HepG2 (cell line): ENCODE data around the gene PLSCR3. TPM values are rescaled to one million over a fixed set of nuclear protein-coding genes. Genes with fewer than 3 reads are reported as not detected.

Source experiments
- ATAC-seq: fragments of 200-7000 bp; cut with Tn5 transposase; 3 replicates; pipeline ENCODE4 v1.9.1; 2020; ENCODE audit warnings: mild to moderate bottlenecking, moderate library complexity
- BruUV-seq: library from RNA; stranded (reverse); fragments of 400-500 nt; replicated peaks from 2 replicates; lab custom pipeline; 2021; lab: Mats Ljungman, UMichigan
- CTCF ChIA-PET: fragments of 300-600 bp; formaldehyde crosslinking; extraction: SDS; loops from one replicate; lab custom pipeline; 2021; ENCODE audit warnings: low total read pairs, inconsistent platforms, low intra/inter-chr PET ratio; lab: Yijun Ruan, JAX
- POLR2A ChIA-PET: fragments of 350-600 bp; sonication (Branson Sonifier 250); formaldehyde crosslinking; loops from one replicate; lab custom pipeline; 2020; ENCODE audit warnings: antibody characterized with exemption, inconsistent platforms; lab: Yijun Ruan, JAX
- DNase-seq: peaks from one replicate; pipeline ENCODE4 v3.0.0-alpha.2; 2015; ENCODE audit warnings: low spot score
- FAIRE-seq: peaks from 3 replicates; lab custom pipeline; 2011; peaks lifted over from hg19 to GRCh38; lab: Jason Lieb, UNC
- H2AFZ ChIP-seq: one replicate; pipeline ENCODE4 v1.6.1; 2011; ENCODE audit warnings: low read length, inconsistent platforms
- H3K27ac ChIP-seq: fragments of 300-600 bp; 3 replicates; pipeline ENCODE4 v1.8.0; 2011; ENCODE audit warnings: mixed run types, mild to moderate bottlenecking, mixed read lengths, low read length, inconsistent platforms; ENCODE audit not compliant: insufficient read depth; ENCODE audit errors: extremely low read length
- H3K27me3 ChIP-seq, 2 experiments: fragments of 200-600 bp in 1 of 2; 2 replicates in 1 of 2; 3 replicates in 1 of 2; pipeline versions ENCODE4 v1.6.0 to v1.8.0; 2011; ENCODE audit warnings: low read length in 2 of 2, mild to moderate bottlenecking in 2 of 2, moderate library complexity in 2 of 2, inconsistent platforms in 1 of 2; ENCODE audit not compliant: insufficient read depth in 2 of 2, control insufficient read depth in 1 of 2
- H3K36me3 ChIP-seq, 2 experiments: fragments of 200-600 bp in 1 of 2; replicated peaks in 1 of 2; 2 replicates in 1 of 2; 3 replicates in 1 of 2; pipeline versions ENCODE4 v1.5.1 to v1.8.0; 2011; ENCODE audit warnings: low read length in 2 of 2, inconsistent platforms in 1 of 2; ENCODE audit not compliant: insufficient read depth in 2 of 2, control insufficient read depth in 1 of 2
- H3K4me1 ChIP-seq: 2 replicates; pipeline ENCODE4 v1.5.1; 2012; ENCODE audit warnings: low read length, inconsistent platforms; ENCODE audit not compliant: insufficient read depth
- H3K4me2 ChIP-seq: 2 replicates; pipeline ENCODE4 v1.6.0; 2011; ENCODE audit warnings: low read depth, low read length, inconsistent platforms
- H3K4me3 ChIP-seq, 3 experiments: fragments of 200-600 bp in 1 of 3; sonication (generic), shearing (Covaris generic) in 1 of 3; replicated peaks in 1 of 3; 2 replicates each; pipeline ENCODE4 v1.5.1; 2011 to 2016; ENCODE audit warnings: low read length in 3 of 3, inconsistent platforms in 2 of 3, low read depth in 2 of 3, mild to moderate bottlenecking in 2 of 3, control low read depth in 1 of 3, mixed read lengths in 1 of 3; ENCODE audit not compliant: insufficient read depth in 1 of 3
- H3K79me2 ChIP-seq: one replicate; pipeline ENCODE4 v1.6.1; 2011; ENCODE audit warnings: low read length, inconsistent platforms; ENCODE audit not compliant: insufficient read depth
- H3K9ac ChIP-seq: 2 replicates; pipeline ENCODE4 v1.6.0; 2011; ENCODE audit warnings: mild to moderate bottlenecking, low read depth, low read length, inconsistent platforms; ENCODE audit not compliant: insufficient read depth
- H3K9me3 ChIP-seq: 2 replicates; pipeline ENCODE4 v1.5.1; 2012; ENCODE audit warnings: mild to moderate bottlenecking, low read length
- H4K20me1 ChIP-seq: 2 replicates; pipeline ENCODE4 v1.6.0; 2011; ENCODE audit warnings: inconsistent platforms, mild to moderate bottlenecking, low read length, moderate library complexity; ENCODE audit not compliant: insufficient read depth
- HNRNPL ChIP-seq: fragments of 200-400 bp; formaldehyde crosslinking; IDR thresholded peaks from 2 replicates; pipeline ENCODE4 v1.6.1; 2017; ENCODE audit warnings: mild to moderate bottlenecking, low read depth, low read length
- NFE2L2 ChIP-seq: fragments of 150-350 bp; IDR thresholded peaks from 2 replicates; pipeline ENCODE4 v1.6.1; 2014; ENCODE audit warnings: low read length
- PHF20 ChIP-seq: sonication (generic); formaldehyde crosslinking; IDR thresholded peaks from 2 replicates; pipeline ENCODE4 v1.5.0; 2020; ENCODE audit warnings: mild to moderate bottlenecking, missing genetic modification reagents
- SPEN ChIP-seq: sonication (generic); formaldehyde crosslinking; IDR thresholded peaks from 2 replicates; pipeline ENCODE4 v1.5.1; 2020; ENCODE audit warnings: low read depth, mild to moderate bottlenecking, missing genetic modification reagents
- ZBTB3 ChIP-seq: sonication (generic); formaldehyde crosslinking; IDR thresholded peaks from 2 replicates; pipeline ENCODE4 v1.4.0; 2020; ENCODE audit warnings: low read depth, mild to moderate bottlenecking, moderate library complexity, missing genetic modification reagents, borderline replicate concordance
- ZC3H13 ChIP-seq: sonication (generic); formaldehyde crosslinking; IDR thresholded peaks from 2 replicates; pipeline ENCODE4 v1.8.1; 2023; ENCODE audit warnings: mild to moderate bottlenecking, missing genetic modification reagents, moderate library complexity
- ZFP37 ChIP-seq: sonication (generic); formaldehyde crosslinking; IDR thresholded peaks from 2 replicates; pipeline ENCODE4 v1.4.0; 2020; ENCODE audit warnings: missing genetic modification reagents, borderline replicate concordance
- ZNF451 ChIP-seq: sonication (generic); formaldehyde crosslinking; IDR thresholded peaks from 2 replicates; pipeline ENCODE4 v1.5.0; 2020; ENCODE audit warnings: mild to moderate bottlenecking, missing genetic modification reagents
- ZNF7 ChIP-seq: IDR thresholded peaks from 2 replicates; pipeline ENCODE4 v1.6.1; 2016; ENCODE audit warnings: missing biosample characterization, missing genetic modification reagents
- WGBS: methylation state at CpG from one replicate; pipeline ENCODE4 v1.1.6; 2017; ENCODE audit warnings: low lambda C conversion rate; 5-methylcytosine and 5-hydroxymethylcytosine counted together
- in situ Hi-C: cut with HindIII; loops from 2 replicates; pipeline ENCODE4 v1.10.0; 2017; ENCODE audit warnings: low pct_unique_long_range_greater_than_20kb; ENCODE audit not compliant: extremely low pct_ligation_motif_present
- intact Hi-C: fragments of 100-400 bp; cut with micrococcal nuclease; formaldehyde crosslinking; loops from one replicate; pipeline ENCODE4 v1.10.0; 2022; ENCODE audit not compliant: unreplicated experiment
- polyA plus RNA-seq, 8 experiments: library from polyadenylated mRNA; depleted of rRNA in 3 of 8; stranded (reverse) in 7 of 8; unstranded in 1 of 8; fragments of >200 nt; fragmentation: Illumina TruSeq in 4 of 8; extraction: Trizol in 4 of 8; gene quantifications; 2 replicates each; pipeline versions ENCODE4 v1.2.1 to v1.2.3, GENCODE V29; 2011 to 2016; ENCODE audit warnings: low read depth in 4 of 8, missing spikeins in 1 of 8, mixed read lengths in 1 of 8; ENCODE audit not compliant: insufficient read depth in 1 of 8
- total RNA-seq, 5 experiments: library from RNA; depleted of rRNA; stranded (reverse); fragments of >200 nt; fragmentation: Illumina TruSeq; extraction: Trizol; gene quantifications; 2 replicates each; pipeline ENCODE4 v1.2.3, GENCODE V29; 2016; ENCODE audit warnings: low read depth in 1 of 5
- TF ChIP-seq, protein P1 (sequence below), 2 experiments: sonication (generic) in 1 of 2; formaldehyde crosslinking in 1 of 2; IDR thresholded peaks; 2 replicates each; pipeline versions ENCODE4 v1.5.1 to v1.6.1; 2011 to 2020; ENCODE audit warnings: borderline replicate concordance in 1 of 2, low read depth in 1 of 2, low read length in 1 of 2, mild to moderate bottlenecking in 1 of 2, missing genetic modification reagents in 1 of 2, moderate library complexity in 1 of 2
- TF ChIP-seq, protein P2 (sequence below): sonication (generic); formaldehyde crosslinking; IDR thresholded peaks from 2 replicates; pipeline ENCODE4 v1.5.0; 2020; ENCODE audit warnings: mild to moderate bottlenecking, missing genetic modification reagents, moderate library complexity
- TF ChIP-seq, protein P3 (sequence below): sonication (generic); IDR thresholded peaks from 2 replicates; pipeline ENCODE4 v1.6.1; 2016; ENCODE audit warnings: low read depth, borderline replicate concordance
- TF ChIP-seq, protein P4 (sequence below): sonication (generic); formaldehyde crosslinking; IDR thresholded peaks from 2 replicates; pipeline ENCODE4 v1.5.0; 2020; ENCODE audit warnings: missing genetic modification reagents

Gene PLSCR3
- total and polyA plus RNA-seq, 2 of the 13 experiments (the other 11 are each of a cell fraction or from before 2014, with no cell fraction given): 5.6 to 6.2 TPM

DNA sequence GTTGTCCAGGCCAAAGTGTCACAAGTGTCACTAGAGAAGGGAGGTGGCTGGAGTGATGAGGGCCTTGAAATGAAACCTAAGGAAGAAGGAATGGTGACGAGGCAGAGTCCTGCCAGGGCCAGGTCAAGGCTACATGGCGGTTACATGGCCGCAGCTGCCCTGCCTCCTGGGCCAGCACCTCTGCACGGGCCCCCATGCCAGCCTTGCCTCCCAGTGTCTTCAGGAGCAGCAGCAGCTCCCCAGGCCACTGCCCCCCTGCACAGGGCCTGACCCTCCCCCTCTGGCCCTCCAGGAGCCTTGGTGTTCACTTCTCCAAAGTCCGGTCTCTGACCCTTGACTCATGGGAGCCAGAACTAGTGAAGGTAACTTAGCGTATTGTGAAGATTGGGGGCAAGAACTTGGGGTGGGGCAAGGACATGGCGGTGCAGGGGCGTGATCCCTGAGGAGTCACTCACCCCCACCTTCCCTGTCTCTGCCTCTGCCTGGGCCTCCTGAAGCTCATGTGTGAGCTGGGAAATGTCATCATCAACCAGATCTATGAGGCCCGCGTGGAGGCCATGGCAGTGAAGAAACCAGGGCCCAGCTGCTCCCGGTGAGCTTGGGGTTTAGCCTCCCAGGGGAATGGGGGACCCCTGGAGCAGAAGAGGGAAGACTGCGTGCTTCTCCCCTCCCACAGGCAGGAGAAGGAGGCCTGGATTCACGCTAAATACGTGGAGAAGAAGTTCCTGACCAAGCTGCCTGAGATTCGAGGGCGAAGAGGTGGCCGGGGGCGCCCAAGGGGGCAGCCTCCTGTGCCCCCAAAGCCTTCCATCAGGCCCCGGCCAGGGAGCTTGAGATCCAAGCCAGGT, 46.5 kb downstream of the PLSCR3 start (continued):
- TF ChIP-seq, protein P1, sequence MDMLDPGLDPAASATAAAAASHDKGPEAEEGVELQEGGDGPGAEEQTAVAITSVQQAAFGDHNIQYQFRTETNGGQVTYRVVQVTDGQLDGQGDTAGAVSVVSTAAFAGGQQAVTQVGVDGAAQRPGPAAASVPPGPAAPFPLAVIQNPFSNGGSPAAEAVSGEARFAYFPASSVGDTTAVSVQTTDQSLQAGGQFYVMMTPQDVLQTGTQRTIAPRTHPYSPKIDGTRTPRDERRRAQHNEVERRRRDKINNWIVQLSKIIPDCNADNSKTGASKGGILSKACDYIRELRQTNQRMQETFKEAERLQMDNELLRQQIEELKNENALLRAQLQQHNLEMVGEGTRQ (IDR thresholded peaks at IDR 0.05; ENCODE audit: low read depth, low read length): no peak
- TF ChIP-seq, protein P1 (CRISPR knock-in tag; IDR thresholded peaks at IDR 0.05; ENCODE audit: borderline replicate concordance): no peak
- TF ChIP-seq ZFP37 (CRISPR knock-in tag): no peak

DNA sequence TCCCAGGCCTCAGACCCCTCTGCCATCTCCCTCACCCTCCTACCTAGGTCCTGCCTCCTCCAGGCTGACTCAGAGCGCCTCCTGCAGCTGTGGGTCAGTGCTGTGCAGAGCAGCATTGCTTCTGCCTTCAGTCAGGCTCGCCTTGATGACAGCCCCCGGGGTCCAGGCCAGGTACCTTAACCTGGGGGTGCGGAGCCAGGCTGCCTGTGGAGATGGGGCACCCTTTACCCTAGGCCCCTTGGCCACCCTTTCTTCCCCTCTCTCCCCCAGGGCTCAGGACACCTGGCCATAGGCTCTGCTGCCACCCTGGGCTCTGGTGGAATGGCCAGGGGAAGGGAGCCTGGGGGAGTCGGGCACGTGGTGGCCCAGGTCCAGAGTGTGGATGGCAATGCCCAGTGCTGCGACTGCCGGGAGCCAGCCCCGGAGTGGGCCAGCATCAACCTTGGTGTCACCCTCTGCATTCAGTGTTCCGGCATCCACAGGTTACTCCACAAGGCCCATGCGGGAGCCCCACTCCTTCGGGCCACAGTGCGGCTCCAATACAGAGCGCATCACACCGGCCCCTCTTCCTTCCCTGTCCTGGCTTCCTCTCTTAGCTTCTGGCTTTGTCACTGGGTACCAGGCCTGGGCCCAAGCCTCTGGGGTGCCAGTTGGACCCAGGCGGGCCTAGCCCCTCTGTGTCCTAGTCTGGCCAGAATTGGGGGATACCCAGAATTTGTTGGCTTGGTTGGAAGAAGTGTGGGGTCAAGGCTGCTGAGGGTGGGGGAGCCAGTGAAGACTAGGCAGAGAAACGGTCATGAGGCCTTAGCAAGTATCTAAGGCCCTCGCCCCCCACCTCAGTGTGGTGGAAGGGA, 47.3 kb downstream of the PLSCR3 start:
- ATAC-seq: no peak
- TF ChIP-seq, protein P2, sequence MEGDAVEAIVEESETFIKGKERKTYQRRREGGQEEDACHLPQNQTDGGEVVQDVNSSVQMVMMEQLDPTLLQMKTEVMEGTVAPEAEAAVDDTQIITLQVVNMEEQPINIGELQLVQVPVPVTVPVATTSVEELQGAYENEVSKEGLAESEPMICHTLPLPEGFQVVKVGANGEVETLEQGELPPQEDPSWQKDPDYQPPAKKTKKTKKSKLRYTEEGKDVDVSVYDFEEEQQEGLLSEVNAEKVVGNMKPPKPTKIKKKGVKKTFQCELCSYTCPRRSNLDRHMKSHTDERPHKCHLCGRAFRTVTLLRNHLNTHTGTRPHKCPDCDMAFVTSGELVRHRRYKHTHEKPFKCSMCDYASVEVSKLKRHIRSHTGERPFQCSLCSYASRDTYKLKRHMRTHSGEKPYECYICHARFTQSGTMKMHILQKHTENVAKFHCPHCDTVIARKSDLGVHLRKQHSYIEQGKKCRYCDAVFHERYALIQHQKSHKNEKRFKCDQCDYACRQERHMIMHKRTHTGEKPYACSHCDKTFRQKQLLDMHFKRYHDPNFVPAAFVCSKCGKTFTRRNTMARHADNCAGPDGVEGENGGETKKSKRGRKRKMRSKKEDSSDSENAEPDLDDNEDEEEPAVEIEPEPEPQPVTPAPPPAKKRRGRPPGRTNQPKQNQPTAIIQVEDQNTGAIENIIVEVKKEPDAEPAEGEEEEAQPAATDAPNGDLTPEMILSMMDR (CRISPR knock-in tag): peak; percentile 29; the same call in 1 of the 2 replicates
- TF ChIP-seq ZC3H13 (CRISPR knock-in tag): peak; percentile 50; the same call in 1 of the 2 replicates
- no peak for TF ChIP-seq PHF20 (CRISPR knock-in tag)
- TF ChIP-seq, protein P3, sequence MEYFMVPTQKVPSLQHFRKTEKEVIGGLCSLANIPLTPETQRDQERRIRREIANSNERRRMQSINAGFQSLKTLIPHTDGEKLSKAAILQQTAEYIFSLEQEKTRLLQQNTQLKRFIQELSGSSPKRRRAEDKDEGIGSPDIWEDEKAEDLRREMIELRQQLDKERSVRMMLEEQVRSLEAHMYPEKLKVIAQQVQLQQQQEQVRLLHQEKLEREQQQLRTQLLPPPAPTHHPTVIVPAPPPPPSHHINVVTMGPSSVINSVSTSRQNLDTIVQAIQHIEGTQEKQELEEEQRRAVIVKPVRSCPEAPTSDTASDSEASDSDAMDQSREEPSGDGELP: no peak
- TF ChIP-seq, protein P4, sequence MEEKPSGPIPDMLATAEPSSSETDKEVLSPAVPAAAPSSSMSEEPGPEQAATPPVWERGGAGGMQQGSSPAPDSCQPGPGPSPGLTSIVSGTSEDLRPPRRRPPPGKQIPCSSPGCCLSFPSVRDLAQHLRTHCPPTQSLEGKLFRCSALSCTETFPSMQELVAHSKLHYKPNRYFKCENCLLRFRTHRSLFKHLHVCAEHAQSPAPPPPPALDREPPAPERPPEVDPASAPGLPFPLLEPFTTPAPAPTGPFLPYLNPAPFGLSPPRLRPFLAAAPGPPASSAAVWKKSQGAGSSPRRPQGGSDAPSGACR (CRISPR knock-in tag): 0 out of 2 replicates have a peak, but pooled peaks have one; percentile 18
- TF ChIP-seq NFE2L2: no peak
- TF ChIP-seq ZNF7 (CRISPR knock-in tag): no peak
- no peak for TF ChIP-seq ZBTB3 (CRISPR knock-in tag)
- TF ChIP-seq SPEN (CRISPR knock-in tag): no peak
- 0 out of 2 replicates have a peak, but pooled peaks have one; percentile 23 for TF ChIP-seq HNRNPL
- TF ChIP-seq ZNF451 (CRISPR knock-in tag): no peak

More for the DNA sequence above, 47.3 kb downstream of the PLSCR3 start:
- no peak for FAIRE-seq
- in situ Hi-C loops: no loop called here
- no peak overlapping the region for H3K4me3 ChIP-seq
- peaks cover 2 to 20% of the 10 kb centered on the region in 2 experiments; a peak in 3 of 5 replicates for H3K27me3 ChIP-seq
- H3K9me3 ChIP-seq: no peaks in the 10 kb centered on the region
- WGBS: 53% methylated on average over 11 of the region's 18 CpGs
- intact Hi-C loops: loop anchor here (2.0 kb wide), 1 partner anchor 66 kb away; the partner anchor contains the start of gene SLC2A4
- H4K20me1 ChIP-seq: peaks cover 13% of the 10 kb centered on the region; the same call in 1 of the 2 replicates
- no peak for DNase-seq
- no TSS peak for BruUV-seq
- H3K27ac ChIP-seq: no peak overlapping the region
- H2AFZ ChIP-seq: no peak overlapping the region
- peaks cover 54% of the 10 kb centered on the region for H3K4me1 ChIP-seq
- no peaks in the 10 kb centered on the region for H3K79me2 ChIP-seq
- no peak overlapping the region for H3K9ac ChIP-seq
- H3K4me2 ChIP-seq: no peak overlapping the region
- CTCF ChIA-PET: interaction anchor here (1.0 to 5.9 kb wide), 3 partner anchors 23 to 66 kb away, joined by 3 to 41 read pairs (median 15); partner anchors contain the start of gene SLC2A4
- no peaks in the 10 kb centered on the region for H3K36me3 ChIP-seq
- POLR2A ChIA-PET: interaction anchor here (1.9 to 2.3 kb wide), 2 partner anchors 12 to 56 kb away, joined by 5 to 7 read pairs; partner anchors contain the start of gene TMEM256
